Stomach (tissue), 4 donors: ENCODE data around the gene RAB4A.

ENCODE experiments used
- EP300 ChIP-seq: sonication (generic); formaldehyde crosslinking; IDR thresholded peaks from one replicate; pipeline ENCODE4 v1.6.1; 2017; ENCODE audit warnings: antibody characterized with exemption
- POLR2A ChIP-seq, 4 donors: fragments of 450-650 bp; IDR thresholded peaks; one replicate each; pipeline ENCODE4 v1.6.1; 2016; ENCODE audit warnings: antibody characterized with exemption in 4 of 4, control low read depth in 2 of 4, mild to moderate bottlenecking in 1 of 4, moderate library complexity in 1 of 4
- TF ChIP-seq, protein P1 (sequence below), 7 experiments: fragments of 450-650 bp in 4 of 7; fragments of 200-600 bp in 3 of 7; sonication (generic) in 3 of 7; IDR thresholded peaks; one replicate each; pipeline ENCODE4 v1.5.1; 2016 to 2019; ENCODE audit warnings: antibody characterized with exemption in 7 of 7, control low read depth in 2 of 7, mild to moderate bottlenecking in 1 of 7

DNA sequence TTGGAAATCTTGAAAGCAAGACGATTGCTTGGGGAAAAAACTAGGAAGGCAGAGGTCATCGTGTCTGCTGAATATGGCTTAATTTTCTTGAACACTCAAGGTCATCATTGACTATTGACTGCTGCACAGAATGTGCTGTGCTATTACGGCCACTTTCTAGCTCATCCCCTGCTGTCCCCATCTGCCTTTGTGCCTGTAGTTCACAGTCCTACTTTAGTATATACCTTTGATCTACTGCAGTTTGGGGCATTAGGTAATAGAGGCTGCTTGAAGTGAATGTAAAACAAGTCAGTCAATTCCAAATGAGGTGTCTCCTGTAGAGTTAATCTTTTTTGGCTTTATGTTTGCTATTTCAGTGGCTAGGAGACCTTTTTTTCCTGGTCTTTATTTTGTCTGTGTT, 8.3 kb downstream of the RAB4A start:
- TF ChIP-seq POLR2A (IDR thresholded peaks at IDR 0.05) (no peak), EP300 (no peak)
- TF ChIP-seq, protein P1, sequence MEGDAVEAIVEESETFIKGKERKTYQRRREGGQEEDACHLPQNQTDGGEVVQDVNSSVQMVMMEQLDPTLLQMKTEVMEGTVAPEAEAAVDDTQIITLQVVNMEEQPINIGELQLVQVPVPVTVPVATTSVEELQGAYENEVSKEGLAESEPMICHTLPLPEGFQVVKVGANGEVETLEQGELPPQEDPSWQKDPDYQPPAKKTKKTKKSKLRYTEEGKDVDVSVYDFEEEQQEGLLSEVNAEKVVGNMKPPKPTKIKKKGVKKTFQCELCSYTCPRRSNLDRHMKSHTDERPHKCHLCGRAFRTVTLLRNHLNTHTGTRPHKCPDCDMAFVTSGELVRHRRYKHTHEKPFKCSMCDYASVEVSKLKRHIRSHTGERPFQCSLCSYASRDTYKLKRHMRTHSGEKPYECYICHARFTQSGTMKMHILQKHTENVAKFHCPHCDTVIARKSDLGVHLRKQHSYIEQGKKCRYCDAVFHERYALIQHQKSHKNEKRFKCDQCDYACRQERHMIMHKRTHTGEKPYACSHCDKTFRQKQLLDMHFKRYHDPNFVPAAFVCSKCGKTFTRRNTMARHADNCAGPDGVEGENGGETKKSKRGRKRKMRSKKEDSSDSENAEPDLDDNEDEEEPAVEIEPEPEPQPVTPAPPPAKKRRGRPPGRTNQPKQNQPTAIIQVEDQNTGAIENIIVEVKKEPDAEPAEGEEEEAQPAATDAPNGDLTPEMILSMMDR (IDR thresholded peaks at IDR 0.05), result no peak
